Measurements from ENCODE around the gene DOCK3. TPM values are rescaled to one million over a fixed set of nuclear protein-coding genes. Genes with fewer than 3 reads are reported as not detected.

DOCK3 gene
- total and polyA plus RNA-seq, 10 of the 15 experiments (the other 5 are each of a cell fraction or from before 2014, with no cell fraction given): 0.02 to 0.52 (median 0.04) TPM; not detected in 5

DNA sequence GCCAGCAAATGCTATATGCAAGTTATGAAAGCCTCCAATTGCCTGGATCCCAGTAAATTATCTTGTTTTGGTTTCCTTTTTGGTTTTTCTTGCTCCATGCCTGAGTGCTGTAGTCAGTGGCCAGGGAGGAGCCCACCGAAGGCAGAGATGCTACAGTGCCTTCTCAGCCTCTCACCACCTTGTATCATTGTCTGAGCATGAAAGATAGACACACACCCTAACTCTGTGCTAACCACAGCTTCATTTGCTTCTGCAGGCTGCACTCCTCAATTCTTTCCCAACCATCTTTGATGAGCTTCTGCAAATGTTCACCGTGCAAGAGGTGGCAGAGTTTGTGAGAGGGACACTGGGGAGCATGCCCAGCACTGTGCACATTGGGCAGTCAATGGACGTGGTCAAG, 595.8 kb downstream of the DOCK3 start:
- Histone ChIP-seq H3K9ac (ENCODE audit: control insufficient read depth, insufficient read depth, low read length) (no peak overlapping the region), H3K9me3 (replicated peaks; ENCODE audit: control insufficient read depth, insufficient read depth, low read length) (no peaks in the 10 kb centered on the region), H3K27ac (ENCODE audit: control insufficient read depth, insufficient read depth) (no peak overlapping the region), H3K4me2 (ENCODE audit: control insufficient read depth, insufficient read depth) (no peak overlapping the region), H2AFZ (ENCODE audit: control insufficient read depth, low read depth, low read length) (no peak overlapping the region), H4K20me1 (ENCODE audit: control insufficient read depth, insufficient read depth) (no peaks in the 10 kb centered on the region), H3K79me2 (ENCODE audit: control insufficient read depth, insufficient read depth, low read length) (no peaks in the 10 kb centered on the region), H3K36me3 (ENCODE audit: control insufficient read depth in 2 of 2, insufficient read depth in 2 of 2, low read length in 1 of 2) (no peaks in the 10 kb centered on the region), H3K27me3 (replicated peaks in 1 of 2; ENCODE audit: control insufficient read depth in 2 of 2, insufficient read depth in 2 of 2, low read length in 1 of 2) (no peaks in the 10 kb centered on the region), H3K4me3 (no peak overlapping the region), H3K4me1 (ENCODE audit: control insufficient read depth, insufficient read depth, low read length) (no peaks in the 10 kb centered on the region)
- BruUV-seq (replicated peaks): no TSS peak
- no peak for FAIRE-seq
- DNase-seq (ENCODE audit: low read depth, low spot score): no peak
- RAD21 ChIA-PET (ENCODE audit: unreplicated experiment): no interaction called here
- in situ Hi-C loops (cut with MboI) (no loop called here), intact Hi-C loops (cut with micrococcal nuclease; ENCODE audit: unreplicated experiment) (no loop called here)
- SMC1A ChIA-PET (ENCODE audit: uncharacterized antibody, unreplicated experiment): no interaction called here
- 0% methylated on average over 3 of the region's 3 CpGs for WGBS (ENCODE audit: insufficient coverage, insufficient replicate concordance, low lambda C conversion rate, missing lambda C conversion rate)
- TF ChIP-seq POLR2AphosphoS2 (IDR thresholded peaks at IDR 0.05; ENCODE audit: low read depth, low read length) (no peak), HDAC6 (IDR thresholded peaks at IDR 0.05; ENCODE audit: unreplicated experiment) (no peak), TCF12 (IDR thresholded peaks at IDR 0.05; ENCODE audit: low read depth, low read length) (no peak), MTA2 (IDR thresholded peaks at IDR 0.05; ENCODE audit: low read depth) (no peak), TARDBP (IDR thresholded peaks at IDR 0.05; ENCODE audit: borderline replicate concordance) (no peak), BMI1 (IDR thresholded peaks at IDR 0.05; ENCODE audit: borderline replicate concordance) (no peak), MTA3 (IDR thresholded peaks at IDR 0.05; ENCODE audit: borderline replicate concordance, low read length) (no peak), RFX5 (IDR thresholded peaks at IDR 0.05; ENCODE audit: low read depth, low read length) (no peak), GABPA (IDR thresholded peaks at IDR 0.05; ENCODE audit: low read depth) (no peak), FOXK2 (IDR thresholded peaks at IDR 0.05) (no peak), ZNF217 (IDR thresholded peaks at IDR 0.05) (no peak), NR2C1 (IDR thresholded peaks at IDR 0.05) (no peak), MEF2A (IDR thresholded peaks at IDR 0.05; ENCODE audit: insufficient read depth, low read depth, low read length) (no peak), NFYA (IDR thresholded peaks at IDR 0.05; ENCODE audit: borderline replicate concordance, low read depth, low read length) (no peak), SMAD1 (IDR thresholded peaks at IDR 0.05; ENCODE audit: low read depth, partially characterized antibody) (no peak), SUZ12 (IDR thresholded peaks at IDR 0.05; ENCODE audit: unreplicated experiment) (no peak), KDM1A (IDR thresholded peaks at IDR 0.05; ENCODE audit: borderline replicate concordance) (no peak)
- TF ChIP-seq, protein P1, sequence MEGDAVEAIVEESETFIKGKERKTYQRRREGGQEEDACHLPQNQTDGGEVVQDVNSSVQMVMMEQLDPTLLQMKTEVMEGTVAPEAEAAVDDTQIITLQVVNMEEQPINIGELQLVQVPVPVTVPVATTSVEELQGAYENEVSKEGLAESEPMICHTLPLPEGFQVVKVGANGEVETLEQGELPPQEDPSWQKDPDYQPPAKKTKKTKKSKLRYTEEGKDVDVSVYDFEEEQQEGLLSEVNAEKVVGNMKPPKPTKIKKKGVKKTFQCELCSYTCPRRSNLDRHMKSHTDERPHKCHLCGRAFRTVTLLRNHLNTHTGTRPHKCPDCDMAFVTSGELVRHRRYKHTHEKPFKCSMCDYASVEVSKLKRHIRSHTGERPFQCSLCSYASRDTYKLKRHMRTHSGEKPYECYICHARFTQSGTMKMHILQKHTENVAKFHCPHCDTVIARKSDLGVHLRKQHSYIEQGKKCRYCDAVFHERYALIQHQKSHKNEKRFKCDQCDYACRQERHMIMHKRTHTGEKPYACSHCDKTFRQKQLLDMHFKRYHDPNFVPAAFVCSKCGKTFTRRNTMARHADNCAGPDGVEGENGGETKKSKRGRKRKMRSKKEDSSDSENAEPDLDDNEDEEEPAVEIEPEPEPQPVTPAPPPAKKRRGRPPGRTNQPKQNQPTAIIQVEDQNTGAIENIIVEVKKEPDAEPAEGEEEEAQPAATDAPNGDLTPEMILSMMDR (IDR thresholded peaks at IDR 0.05 in 2 of 3, conservative IDR thresholded peaks at IDR 0.05 in 1 of 3; ENCODE audit: control insufficient read depth in 2 of 3, extremely low read depth in 1 of 3, insufficient read depth in 1 of 3, low read depth in 3 of 3, low read length in 3 of 3): no peak
- TF ChIP-seq, protein P2, sequence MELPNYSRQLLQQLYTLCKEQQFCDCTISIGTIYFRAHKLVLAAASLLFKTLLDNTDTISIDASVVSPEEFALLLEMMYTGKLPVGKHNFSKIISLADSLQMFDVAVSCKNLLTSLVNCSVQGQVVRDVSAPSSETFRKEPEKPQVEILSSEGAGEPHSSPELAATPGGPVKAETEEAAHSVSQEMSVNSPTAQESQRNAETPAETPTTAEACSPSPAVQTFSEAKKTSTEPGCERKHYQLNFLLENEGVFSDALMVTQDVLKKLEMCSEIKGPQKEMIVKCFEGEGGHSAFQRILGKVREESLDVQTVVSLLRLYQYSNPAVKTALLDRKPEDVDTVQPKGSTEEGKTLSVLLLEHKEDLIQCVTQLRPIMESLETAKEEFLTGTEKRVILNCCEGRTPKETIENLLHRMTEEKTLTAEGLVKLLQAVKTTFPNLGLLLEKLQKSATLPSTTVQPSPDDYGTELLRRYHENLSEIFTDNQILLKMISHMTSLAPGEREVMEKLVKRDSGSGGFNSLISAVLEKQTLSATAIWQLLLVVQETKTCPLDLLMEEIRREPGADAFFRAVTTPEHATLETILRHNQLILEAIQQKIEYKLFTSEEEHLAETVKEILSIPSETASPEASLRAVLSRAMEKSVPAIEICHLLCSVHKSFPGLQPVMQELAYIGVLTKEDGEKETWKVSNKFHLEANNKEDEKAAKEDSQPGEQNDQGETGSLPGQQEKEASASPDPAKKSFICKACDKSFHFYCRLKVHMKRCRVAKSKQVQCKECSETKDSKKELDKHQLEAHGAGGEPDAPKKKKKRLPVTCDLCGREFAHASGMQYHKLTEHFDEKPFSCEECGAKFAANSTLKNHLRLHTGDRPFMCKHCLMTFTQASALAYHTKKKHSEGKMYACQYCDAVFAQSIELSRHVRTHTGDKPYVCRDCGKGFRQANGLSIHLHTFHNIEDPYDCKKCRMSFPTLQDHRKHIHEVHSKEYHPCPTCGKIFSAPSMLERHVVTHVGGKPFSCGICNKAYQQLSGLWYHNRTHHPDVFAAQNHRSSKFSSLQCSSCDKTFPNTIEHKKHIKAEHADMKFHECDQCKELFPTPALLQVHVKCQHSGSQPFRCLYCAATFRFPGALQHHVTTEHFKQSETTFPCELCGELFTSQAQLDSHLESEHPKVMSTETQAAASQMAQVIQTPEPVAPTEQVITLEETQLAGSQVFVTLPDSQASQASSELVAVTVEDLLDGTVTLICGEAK (IDR thresholded peaks at IDR 0.05; ENCODE audit: borderline replicate concordance): no peak
- TF ChIP-seq, protein P3, sequence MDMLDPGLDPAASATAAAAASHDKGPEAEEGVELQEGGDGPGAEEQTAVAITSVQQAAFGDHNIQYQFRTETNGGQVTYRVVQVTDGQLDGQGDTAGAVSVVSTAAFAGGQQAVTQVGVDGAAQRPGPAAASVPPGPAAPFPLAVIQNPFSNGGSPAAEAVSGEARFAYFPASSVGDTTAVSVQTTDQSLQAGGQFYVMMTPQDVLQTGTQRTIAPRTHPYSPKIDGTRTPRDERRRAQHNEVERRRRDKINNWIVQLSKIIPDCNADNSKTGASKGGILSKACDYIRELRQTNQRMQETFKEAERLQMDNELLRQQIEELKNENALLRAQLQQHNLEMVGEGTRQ (IDR thresholded peaks at IDR 0.05; ENCODE audit: borderline replicate concordance, low read depth, low read length): no peak
- CTCF ChIA-PET: no interaction called here
- no peak for ATAC-seq
- POLR2A ChIA-PET: no interaction called here
